GM21423 (cell line): ENCODE results near the gene AK6.
A peak's percentile ranks its signal among the peaks of the same experiment; 100 is the strongest.
"Not testable (repeated sequence)": the region's sequence is repeated elsewhere in the genome, so short reads cannot be mapped to it uniquely, and the experiment has no call there.

ENCODE experiments used
- ATAC-seq: cut with Tn5 transposase; IDR thresholded peaks from one replicate; pipeline ENCODE4 v1.9.1; 2021; ENCODE audit warnings: mild to moderate bottlenecking, moderate library complexity; ENCODE audit not compliant: unreplicated experiment

AK6 gene

DNA sequence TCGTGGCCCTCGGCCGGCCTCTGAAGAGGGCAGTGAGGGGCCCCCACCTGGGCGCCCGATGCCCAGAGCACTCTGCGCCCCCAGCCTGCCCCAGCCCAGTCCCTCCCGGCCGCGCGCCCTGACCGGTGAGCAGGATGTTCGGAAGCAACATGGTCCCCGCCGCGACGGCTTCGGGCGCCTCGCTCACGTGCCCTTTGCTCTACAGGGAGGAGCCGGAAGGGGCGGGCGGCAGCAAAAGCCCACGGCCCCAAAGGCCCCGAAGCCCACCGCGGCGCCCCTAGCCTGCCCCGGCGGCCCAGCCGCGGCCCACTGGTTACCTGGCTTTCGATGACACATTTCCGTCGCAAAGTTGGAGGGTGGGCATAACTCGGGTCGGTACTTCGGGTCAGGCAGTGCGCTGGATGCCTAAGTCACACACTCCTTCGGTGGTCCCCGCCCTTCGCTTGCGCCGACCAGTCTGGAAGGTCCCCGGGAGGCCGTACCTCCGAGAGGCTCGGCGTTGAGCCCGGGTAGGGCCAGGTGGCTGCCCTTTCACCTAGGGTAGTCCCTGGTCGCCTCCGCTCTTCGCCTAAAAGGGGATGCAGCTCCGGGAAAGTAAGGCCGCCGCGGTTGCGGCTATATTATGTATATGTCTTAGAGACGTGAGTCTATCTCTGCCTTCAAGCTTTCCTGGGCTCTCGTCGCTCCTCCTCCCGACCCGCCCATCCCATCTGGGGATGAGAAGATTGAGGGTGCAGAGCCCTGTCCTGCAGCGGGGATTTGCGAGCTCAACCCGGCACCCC lies at the start of gene AK6, which contains the start of the genes RAD17 and TAF9:
AK6 (minus strand) TSS at position 181 of the 782 bp plus-strand sequence; CDS start at position 151, 30 bp downstream.
RAD17 (plus strand) TSS at position 479 of the 782 bp plus-strand sequence. CDS start 2,391 bp downstream, outside the sequence.
TAF9 (minus strand) TSS at position 181 of the 782 bp plus-strand sequence. CDS start 3,783 bp downstream, outside the sequence.
- peak; percentile 92 for ATAC-seq

DNA sequence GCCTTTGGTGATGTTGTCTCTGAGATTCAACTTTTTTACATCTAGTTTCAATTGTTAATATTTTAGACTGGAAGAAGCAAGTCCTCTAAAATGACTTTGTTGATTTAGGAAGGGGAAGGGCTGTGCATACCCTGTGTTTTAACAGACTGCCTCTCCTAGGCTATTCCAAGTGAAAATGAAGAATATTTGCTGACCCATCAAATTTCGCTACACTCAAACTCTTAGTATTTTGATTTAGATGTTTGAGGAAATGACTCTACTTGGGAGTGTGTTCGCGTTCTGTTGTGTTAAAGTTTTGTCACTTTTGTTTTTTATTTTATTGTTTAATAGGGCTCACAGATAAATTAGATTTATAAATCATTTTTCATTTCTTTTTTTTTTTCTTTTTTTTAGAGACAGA lies 49.2 kb upstream of the AK6 start:
- no peak for ATAC-seq

DNA sequence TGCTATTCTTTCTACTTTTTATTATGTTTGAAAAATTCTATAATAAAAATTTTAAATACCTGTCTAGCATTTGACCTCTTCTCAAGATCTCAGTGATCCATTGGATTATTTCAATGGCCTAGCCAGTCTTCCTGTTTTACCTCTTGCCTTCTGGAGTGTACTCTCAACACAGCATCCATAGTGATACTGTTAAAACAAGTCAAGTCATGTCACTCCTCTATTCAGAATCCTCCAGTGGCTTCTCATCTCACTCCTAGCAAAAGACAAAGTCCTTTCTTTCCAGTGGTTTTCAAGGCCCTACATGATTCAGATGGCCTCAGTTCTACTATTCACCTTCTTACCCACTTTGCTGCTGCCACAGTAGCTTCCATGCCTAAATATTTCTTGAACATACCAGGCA lies 47.4 kb upstream of the AK6 start:
- ATAC-seq = no peak

DNA sequence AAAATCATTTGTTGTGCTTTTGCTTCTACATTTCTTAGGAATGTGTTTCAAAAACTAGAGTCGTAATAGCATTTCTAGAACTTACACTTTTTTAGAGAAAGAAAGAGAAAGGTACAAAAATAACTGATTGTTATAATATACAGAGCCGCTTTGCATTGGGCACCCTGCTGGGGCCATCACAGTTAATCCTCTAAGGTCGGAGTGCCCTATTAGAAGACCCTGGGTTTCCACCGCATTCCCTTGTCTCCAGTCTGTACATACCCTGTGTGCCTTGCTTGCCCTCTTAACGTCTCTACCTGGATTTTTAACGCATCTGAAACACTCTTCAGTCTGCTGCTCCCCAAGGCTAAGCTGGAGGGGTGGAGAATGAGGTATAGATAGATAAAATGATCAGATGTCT lies 46.9 kb upstream of the AK6 start:
- no peak for ATAC-seq

DNA sequence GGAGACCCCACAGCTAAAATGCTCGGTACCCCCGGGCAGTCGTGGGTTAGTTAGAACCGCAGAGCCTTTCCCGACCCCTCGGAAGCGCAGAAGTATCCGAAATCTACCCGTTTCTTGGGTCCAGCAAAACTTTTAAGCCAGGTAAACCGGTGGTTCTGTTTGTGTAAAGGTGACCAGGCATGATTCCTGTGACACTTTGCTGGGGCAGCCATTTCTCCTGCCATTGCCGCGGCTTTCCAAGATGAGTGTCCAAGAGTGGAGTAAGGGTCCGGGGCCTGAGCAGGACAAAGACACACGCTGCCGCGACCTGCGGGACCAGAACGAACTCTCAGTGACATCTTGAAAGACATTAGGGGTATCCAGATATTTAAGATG lies 46.3 kb upstream of the AK6 start:
- no peak for ATAC-seq

DNA sequence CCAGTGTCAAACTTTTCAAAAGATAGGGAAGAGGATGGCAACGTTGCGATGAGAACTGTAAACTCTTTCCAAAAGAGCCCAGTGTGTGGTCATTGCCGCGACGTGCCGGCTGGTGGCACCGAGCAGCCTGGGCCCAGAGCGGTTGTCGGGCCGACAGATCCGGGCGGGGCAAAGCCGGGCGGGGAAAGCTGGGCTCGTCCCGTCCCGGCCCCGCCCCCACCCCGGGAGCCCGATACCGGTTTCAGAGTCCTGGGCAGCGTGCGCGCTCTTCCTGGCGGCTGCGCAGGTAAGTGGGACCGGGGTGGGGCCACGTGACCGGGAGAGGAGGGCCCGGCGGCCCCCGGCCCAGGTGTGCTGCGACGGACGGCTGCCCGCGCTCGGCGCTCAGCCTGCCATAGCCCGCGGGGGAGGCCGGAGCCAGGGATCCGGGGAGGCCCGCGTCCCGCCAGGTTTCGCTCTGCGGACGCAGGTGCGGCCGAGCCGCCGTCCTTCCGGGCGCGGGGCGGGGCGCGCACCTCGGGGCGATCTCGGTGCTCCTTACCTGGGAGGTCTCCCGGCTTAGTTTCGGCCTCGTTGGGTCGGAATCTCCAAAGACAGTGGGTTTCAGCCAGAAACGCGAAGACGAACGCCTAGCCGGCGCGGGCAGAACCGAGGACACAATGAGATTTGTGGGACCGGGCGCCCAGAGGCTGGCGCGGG lies 45.7 kb upstream of the AK6 start, which contains the start of gene MARVELD2:
MARVELD2 (plus strand) TSS at position 232 of the 699 bp plus-strand sequence. CDS start 4,270 bp downstream, outside the sequence.
- ATAC-seq = peak; percentile 48

DNA sequence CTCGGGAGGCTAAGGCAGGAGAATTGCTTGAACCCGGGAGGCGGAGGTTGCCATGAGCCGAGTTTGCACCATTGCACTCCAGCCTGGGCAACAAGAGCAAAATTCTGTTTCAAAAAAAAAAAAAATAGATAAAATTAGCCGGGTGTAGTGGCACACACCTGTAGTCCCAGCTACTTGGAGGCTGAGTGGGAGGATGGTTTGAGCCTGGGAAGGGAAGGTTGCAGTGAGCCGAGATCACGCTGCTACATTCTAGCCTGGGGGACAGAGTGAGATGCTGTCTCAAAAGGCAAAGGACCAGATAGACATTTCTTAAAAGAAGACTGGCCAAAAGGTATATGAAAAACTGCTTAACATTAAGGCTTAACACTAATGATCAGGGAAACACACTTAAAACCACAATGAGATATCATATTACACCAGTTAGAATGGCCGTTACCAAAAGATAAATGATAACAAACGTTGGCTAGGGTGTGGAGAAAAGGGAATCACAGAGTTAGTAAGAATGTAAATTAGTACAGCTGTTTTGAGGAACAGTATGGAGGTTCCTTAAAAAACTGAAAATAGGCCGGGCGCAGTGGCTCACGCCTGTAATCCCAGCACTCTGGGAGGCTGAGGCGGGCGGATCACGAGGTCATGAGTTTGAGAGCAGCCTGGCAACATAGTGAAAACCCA lies 35.5 kb upstream of the AK6 start:
- no peak for ATAC-seq

DNA sequence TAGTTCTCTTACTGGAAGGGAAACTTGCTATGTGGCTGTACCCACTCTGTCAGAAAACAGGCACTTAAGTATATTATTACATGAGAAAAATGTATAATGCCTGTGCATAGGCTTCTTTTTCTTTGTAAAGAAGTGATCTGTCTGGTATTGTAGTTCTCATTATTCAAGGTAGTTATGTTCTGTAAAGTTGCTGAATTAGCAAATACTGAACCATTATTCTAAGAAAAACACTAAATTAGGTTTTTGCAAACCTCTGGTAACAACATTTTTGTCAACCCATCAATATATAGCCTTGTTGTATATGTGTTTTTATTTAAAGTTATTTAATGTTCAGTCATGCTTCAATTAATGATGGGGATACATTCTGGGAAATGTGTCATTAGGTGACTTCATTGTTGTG lies 9.1 kb upstream of the AK6 start:
- ATAC-seq = no peak

DNA sequence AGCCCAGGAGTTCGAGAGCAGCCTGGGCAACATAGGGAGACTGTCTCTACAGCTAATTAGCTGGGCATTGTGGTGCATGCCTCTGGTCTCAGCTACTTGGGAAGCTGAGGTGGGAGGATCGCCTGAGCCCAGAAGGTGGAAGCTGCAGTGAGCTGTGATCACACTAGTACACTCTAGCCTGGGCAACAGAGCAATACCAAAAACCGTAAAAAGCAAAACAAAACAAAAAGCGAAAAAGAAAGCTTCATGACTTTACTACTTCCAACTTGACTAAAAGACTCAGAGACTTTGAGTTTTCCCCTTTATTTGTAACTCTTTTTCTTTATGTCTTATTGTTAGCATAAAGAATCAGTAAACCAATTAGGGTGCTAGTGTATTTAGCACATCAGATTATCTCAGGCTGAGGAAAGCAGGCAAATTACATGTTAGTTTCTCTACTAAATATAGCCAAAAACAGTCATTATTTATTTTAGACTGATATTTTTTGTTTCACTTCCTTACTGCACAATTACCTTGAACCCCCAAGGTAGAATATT lies 5.7 kb upstream of the AK6 start:
- peak; percentile 67 for ATAC-seq

DNA sequence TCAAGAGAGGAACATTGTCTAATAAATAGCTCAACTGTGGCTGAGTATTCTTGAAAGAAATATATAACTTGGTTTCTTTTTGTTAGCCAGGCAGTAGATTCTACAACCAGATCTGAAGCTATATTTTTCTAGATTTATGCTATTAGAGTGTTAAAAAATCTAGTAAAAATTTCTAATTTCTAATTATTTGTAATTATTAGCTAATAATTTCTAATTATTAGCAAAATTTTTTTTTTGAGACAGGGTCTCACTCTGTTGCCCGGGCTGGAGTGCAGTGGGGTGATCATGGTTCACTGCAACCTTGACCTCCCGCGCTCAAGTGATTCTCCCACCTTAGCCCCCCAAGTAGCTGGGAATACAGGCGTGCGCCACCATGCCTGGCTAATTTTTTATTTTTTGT lies 3.1 kb upstream of the AK6 start:
- ATAC-seq = no peak

DNA sequence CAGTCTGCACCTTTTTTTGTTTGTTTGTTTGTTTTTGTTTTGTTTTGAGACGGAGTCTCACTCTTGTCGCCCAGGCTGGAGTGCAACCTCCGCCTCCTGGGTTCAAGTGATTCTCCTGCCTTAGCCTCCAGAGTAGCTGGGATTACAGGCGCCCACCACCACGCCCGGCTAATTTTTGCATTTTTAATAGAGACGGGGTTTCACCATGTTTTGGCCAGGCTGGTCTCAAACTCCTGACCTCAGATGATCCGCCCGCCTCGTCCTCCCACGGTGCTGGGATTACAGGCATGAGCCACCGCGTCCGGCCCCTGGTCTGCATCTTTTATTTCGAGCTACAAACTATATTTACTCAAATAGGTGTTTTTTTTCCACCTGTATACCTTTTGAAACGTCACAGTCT lies 1.0 kb upstream of the AK6 start:
- not testable (repeated sequence) for ATAC-seq

DNA sequence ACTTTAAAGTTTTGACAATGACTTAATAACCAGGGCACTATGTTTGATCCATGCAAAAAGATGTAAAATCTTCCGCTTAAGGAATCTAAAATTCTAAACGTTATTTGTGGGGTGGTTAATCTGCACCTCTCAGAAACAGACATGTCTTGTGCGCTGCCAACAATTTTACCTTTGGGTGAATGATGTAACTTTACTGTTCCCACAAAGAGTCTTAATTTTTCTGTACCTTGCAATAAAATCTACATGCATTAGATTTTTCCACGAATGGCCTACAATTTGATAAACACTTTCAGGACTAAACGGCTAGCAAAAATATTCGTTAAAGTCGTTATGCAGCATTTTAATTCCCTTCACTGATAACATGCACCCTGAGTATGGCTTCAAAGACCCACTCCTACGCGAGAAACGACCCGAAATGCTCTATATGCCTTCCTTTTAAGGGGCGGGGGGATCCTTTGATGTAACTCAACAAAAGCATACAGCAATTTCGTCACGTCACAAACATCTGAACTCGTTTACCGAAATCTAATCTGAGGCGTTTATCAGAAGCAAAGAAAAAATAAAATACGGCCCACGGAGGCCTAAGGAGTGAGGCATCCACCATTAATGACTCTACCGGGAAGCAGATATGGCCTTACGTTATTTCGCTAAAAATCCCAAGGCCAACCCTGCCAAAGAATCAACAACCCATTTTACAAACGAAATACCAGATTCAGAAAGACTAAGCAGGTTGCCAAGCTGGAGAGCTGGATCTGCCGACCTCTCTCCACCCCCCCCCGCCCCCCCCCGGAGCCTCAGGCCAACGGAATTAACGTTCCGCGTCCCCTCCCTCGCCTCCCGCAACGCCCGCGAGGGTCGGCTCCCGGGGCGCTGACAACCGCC lies 621 bp downstream of the AK6 start:
- ATAC-seq = no peak

DNA sequence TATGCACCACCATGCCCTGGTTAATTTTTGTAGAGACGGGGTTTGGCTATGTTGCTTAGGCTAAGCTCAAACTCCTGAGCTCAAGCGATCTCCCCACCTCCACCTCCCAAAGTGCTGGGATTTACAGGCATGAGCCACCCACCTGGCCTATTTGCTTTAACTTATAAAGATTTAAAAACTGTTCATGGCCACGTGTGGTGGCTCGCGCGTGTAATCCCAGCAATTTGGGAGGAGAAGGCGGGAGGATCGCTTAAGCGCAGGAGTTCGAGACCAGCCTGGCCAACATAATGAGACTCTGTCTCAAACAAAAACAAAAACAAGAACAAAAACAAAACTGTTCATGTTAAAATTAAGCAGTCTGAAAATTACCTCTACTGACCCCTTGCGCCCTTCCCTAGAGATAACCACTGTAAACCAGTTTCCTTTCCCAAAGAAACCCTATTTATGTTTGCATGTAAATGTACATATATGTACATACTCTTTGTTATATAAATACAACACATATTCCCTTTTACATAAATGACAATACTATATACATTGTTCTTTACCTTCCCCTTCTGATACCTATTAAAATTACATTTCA lies 1.5 kb downstream of the AK6 start:
- no peak for ATAC-seq

DNA sequence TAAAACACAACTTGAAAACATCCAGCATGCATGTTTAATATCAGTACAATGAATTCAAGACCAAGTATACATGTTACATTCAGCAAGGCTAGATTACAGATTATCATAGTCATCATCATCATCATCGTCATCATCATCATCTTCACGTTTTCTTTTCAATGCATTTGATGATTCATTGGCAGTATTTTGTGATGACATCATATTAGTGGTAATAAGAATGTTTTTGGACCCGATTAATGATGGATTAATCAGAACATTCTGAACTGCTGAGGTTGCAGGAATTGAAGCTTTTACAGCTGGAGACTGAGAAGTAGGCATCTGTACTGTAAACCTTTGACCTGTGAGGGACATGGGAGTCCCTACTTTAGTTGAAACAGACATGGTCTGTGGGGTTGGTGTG lies 4.5 kb downstream of the AK6 start:
- no peak for ATAC-seq

DNA sequence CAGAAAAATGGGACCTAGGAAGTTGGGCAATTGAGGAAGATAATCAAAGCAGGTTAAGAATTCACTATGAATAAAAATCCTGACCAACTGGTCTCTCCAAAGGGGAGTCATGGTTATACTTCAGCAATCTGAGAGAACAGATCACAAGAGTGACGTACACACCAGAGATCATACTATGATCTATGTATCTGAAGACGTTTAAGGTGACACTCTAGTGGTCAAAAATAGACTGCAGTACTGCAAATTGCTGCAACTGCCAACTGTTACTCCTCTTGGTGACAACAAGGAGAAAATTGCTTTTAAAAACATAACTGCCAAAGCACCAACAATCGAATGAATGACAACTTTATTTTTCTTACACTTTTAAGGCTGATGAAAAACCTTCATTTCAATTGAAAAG lies 4.9 kb downstream of the AK6 start:
- no peak for ATAC-seq

DNA sequence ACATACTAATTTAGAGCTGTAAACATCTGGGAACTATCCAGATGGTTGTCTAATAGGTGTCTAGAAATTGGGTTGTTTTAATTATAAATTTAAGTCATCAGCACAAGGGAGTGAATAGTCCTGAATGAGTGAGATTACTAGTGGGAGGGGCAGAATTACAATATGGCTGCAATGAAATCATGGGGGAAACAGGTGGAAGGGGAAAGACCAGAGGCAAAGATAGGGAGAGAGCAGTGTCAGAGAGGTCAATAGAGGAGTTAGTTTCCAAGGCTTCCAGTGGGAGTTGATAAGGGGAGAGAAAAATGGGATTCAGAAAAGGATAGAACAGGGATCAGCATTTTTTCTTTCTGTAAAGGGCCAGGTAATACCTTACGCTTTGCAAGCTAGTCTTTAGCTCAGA lies 8.9 kb downstream of the AK6 start:
- no peak for ATAC-seq

DNA sequence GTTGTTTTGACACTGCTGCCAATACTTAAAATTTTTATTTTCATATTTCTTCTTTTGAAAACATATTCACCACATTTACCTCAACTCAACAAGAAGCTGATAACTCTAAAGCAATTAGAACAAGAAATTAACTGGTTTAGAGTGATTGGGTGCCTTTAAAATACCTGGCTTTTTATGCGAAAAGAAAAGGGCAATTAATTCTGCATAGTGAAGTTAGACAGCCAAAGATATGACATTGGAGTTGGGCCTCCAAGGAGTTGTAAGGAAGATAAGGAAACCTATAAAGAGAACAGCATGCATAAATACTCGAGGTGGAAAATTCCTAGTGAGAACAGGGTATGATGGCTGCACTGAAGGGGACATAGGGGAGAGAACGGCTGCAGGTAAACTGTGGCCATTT lies 9.6 kb downstream of the AK6 start:
- no peak for ATAC-seq

DNA sequence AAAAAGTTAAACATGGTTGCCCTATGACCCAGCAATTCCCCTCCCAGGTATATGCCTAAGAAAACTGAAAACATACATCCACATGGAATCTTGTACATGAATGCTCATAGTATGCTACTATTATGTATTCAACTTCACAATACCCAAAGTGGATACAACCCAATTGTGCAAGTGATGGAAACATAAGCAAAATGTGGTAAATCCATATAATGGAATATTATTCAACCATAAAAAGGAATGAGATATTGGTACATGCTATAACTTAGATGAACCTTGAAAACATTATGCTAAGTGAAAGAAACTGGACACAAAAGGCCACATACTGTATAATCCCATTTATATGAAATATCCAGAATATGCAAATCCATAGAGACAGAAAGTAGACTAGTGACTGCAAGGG lies 18.7 kb downstream of the AK6 start:
- no peak for ATAC-seq

DNA sequence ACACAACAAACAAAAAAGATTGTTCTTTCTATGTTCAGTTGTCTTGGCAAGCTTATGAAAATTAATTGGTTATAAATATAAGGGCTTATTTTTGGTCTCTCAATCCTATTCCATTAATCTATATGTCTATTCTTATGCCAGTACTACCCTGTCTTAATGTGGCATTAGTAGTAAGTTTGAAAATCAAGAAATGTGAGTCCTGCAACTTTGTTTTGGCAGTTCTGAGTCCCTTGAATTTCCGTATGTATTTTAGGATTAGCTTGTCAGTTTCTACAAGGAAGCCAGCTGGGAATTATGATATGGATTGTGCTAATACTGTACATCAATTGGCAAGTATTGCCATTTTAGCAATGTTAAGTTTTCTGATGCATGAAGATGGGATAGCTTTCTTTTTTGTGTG lies 26.2 kb downstream of the AK6 start:
- ATAC-seq = no peak
